CD1c-positive myeloid dendritic cell (primary cell): ENCODE results near the gene MVB12A.

Experiments used
- DNase-seq: peaks from one replicate; pipeline ENCODE4 v3.0.0-alpha.2; 2016; ENCODE audit errors: extremely low spot score

Gene MVB12A

DNA sequence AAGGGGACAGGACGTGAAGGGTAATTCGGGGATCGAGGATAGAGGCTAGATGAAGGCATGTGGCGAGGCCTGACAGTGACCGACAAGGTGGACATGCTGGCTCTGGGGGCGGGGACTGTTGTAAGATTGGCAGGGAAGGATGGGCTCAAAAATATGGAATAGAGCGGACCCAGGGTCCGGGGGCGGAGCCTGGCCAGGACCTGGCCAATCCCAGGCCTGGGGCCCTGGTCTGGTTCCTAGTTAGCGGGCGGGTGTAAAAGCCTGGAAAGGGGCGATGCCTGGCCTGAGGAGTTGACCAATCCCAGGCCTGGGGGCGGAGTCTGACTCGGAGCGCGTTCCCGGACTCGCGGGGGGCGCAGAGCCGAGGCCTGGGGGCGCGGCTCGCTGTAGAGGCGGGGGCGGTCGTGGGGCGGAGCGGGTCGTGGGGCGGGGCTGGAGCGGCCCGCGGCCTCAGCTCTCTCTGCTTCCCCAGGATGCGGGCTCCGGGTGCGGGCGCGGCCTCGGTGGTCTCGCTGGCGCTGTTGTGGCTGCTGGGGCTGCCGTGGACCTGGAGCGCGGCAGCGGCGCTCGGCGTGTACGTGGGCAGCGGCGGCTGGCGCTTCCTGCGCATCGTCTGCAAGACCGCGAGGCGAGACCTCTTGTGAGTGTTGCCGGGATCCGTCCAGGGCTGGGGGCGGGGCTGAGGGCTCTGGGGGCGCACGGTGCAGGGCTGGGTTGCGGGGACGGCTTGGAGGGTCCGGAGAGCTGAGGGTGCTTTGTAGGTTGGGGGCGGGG is 50.4 kb downstream of the MVB12A start, which contains the start of gene SLC27A1:
SLC27A1 (plus strand) TSS at position 457 of the 774 bp plus-strand sequence; CDS start at position 474, 17 bp downstream.
- peak; percentile 98 for DNase-seq

DNA sequence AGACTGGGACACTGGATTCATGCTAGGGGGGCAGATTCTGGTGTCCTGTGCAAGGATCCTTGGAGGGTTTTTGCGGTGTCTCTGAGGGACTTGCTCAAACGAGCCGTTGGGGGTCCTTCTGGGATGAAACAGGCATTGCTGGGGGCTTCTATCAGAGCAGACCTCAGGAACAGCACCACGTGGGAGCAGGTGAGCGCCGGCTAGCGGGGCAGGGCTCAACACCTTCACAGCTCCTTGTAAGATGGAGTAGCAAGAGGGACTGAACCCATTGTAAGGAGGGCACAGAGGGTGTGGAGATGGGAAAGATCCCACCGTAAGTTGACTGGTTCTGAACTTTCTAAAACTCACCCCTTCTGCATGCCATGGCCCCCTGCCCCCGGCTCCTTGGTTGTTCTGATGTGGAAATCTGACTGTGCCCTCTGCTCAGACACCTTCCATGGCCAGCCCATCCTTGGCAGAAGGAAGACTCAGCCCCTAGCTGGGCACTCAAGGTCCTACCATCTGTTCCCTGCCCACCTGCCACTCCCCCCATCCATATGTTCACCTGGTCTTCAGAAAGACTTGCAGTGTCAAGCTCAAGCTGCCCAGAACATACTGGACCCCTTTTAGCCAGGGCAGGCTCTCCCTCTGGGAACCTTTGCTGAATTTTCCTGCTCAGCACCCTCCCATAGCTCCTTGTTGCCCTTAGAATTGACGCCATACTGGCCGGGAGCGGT is 51.7 kb downstream of the MVB12A start:
- no peak for DNase-seq

DNA sequence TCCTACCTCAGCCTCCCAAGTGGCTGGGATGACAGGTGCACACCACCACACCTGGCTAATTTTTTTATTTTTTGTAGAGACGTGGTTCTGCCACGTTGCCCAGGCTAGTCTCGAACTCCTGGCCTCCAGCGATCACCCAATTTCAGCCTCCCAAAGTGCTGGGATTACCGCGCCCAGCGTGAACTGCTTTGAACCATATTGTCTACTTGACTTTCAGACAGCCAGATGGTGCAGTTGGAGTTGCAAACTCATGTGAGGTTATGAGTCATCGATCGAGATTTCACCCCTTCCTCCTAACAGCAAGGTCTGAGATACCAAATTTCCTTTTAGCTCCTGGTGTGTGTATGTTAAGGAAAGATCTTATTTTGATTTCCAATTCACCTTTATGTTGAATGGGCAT is 53.2 kb downstream of the MVB12A start:
- DNase-seq, result peak; percentile 82
